K562 (cell line): ENCODE data around the gene METRN. TPM values are rescaled to one million over a fixed set of nuclear protein-coding genes. Genes with fewer than 3 reads are reported as not detected.

Experiments
- ARID2 ChIP-seq: fragments of 450-650 bp; IDR thresholded peaks from 2 replicates; pipeline ENCODE4 v1.6.1; 2017; ENCODE audit warnings: antibody characterized with exemption, mild to moderate bottlenecking
- DPF2 ChIP-seq: fragments of 450-650 bp; IDR thresholded peaks from 2 replicates; pipeline ENCODE4 v1.6.1; 2016
- ETS2 ChIP-seq: IDR thresholded peaks from 2 replicates; pipeline ENCODE4 v1.6.1; 2016; ENCODE audit warnings: borderline replicate concordance, missing genetic modification characterization, mild to moderate bottlenecking, moderate library complexity, missing compliant biosample characterization; ENCODE audit not compliant: poor library complexity, severe bottlenecking
- FOXK1 ChIP-seq: sonication (generic); formaldehyde crosslinking; IDR thresholded peaks from 2 replicates; pipeline ENCODE4 v1.8.0; 2022; ENCODE audit warnings: missing genetic modification reagents, mild to moderate bottlenecking, borderline replicate concordance
- MTA2 ChIP-seq: fragments of 450-650 bp; IDR thresholded peaks from 2 replicates; pipeline ENCODE4 v1.6.1; 2016; ENCODE audit warnings: low read depth
- NCOA2 ChIP-seq, 2 experiments: fragments of 450-650 bp; IDR thresholded peaks; 2 replicates each; pipeline ENCODE4 v1.6.1; 2018; ENCODE audit warnings: mild to moderate bottlenecking in 2 of 2, moderate library complexity in 1 of 2; ENCODE audit not compliant: partially characterized antibody in 2 of 2
- PHF20 ChIP-seq: fragments of 450-650 bp; IDR thresholded peaks from 2 replicates; pipeline ENCODE4 v1.6.1; 2018; ENCODE audit not compliant: partially characterized antibody
- ZBTB1 ChIP-seq: sonication (generic); formaldehyde crosslinking; IDR thresholded peaks from 2 replicates; pipeline ENCODE4 v1.8.1; 2023; ENCODE audit warnings: missing genetic modification reagents, low read depth, mild to moderate bottlenecking, borderline replicate concordance
- ZFP1 ChIP-seq: fragments of 450-650 bp; formaldehyde crosslinking; IDR thresholded peaks from 2 replicates; pipeline ENCODE4 v1.4.0; 2020; ENCODE audit warnings: mild to moderate bottlenecking, mixed read lengths
- polyA plus RNA-seq, 8 experiments: library from polyadenylated mRNA; depleted of rRNA in 4 of 8; stranded (reverse) in 5 of 8; unstranded in 3 of 8; fragments of >200 nt; fragmentation: Nextera tagmentation in 2 of 8; fragmentation: Illumina TruSeq in 1 of 8; extraction: Ambion mirVana in 2 of 8; extraction: Trizol in 1 of 8; gene quantifications; 2 replicates each; pipeline versions ENCODE4 v1.2.1 to v1.2.3, GENCODE V29; 2011 to 2014; ENCODE audit warnings: inconsistent platforms in 1 of 8, missing spikeins in 1 of 8
- total RNA-seq, 7 experiments: library from RNA; depleted of rRNA in 6 of 7; stranded (reverse); fragments of >200 nt in 6 of 7; fragmentation: Illumina TruSeq in 2 of 7; extraction: Trizol in 2 of 7; gene quantifications; 2 replicates each; pipeline versions ENCODE4 v1.2.1 to v1.2.3, GENCODE V29; 2011 to 2021; ENCODE audit warnings: low replicate concordance in 1 of 7
- TF ChIP-seq, protein P1 (sequence below): fragments of 450-650 bp; conservative IDR thresholded peaks from 2 replicates; pipeline ENCODE4 v1.6.1; 2016; ENCODE audit warnings: missing genetic modification characterization, low read depth, mild to moderate bottlenecking, control low read depth, missing compliant biosample characterization
- TF ChIP-seq, protein P2 (sequence below), 2 experiments: fragments of 150-350 bp in 1 of 2; IDR thresholded peaks; 2 replicates each; pipeline ENCODE4 v1.6.1; 2012 to 2016; ENCODE audit warnings: low read depth in 2 of 2, low read length in 2 of 2, mild to moderate bottlenecking in 1 of 2, moderate library complexity in 1 of 2
- TF ChIP-seq, protein P3 (sequence below): fragments of 250-450 bp; sonication (Bioruptor Pico); IDR thresholded peaks from 2 replicates; pipeline ENCODE4 v1.8.0; 2021; ENCODE audit warnings: borderline replicate concordance, mild to moderate bottlenecking, moderate library complexity; ENCODE audit not compliant: poor library complexity, severe bottlenecking
- TF ChIP-seq, protein P4 (sequence below): sonication (generic); IDR thresholded peaks from 2 replicates; pipeline ENCODE4 v1.6.1; 2016
- TF ChIP-seq, protein P5 (sequence below): sonication (generic); formaldehyde crosslinking; IDR thresholded peaks from 2 replicates; pipeline ENCODE4 v1.8.0; 2023; ENCODE audit warnings: missing genetic modification reagents, mild to moderate bottlenecking, borderline replicate concordance

METRN gene
- total and polyA plus RNA-seq, 9 of the 15 experiments (the other 6 are each of a cell fraction or from before 2014, with no cell fraction given), result 0.20 to 89.8 (median 15.4) TPM

DNA sequence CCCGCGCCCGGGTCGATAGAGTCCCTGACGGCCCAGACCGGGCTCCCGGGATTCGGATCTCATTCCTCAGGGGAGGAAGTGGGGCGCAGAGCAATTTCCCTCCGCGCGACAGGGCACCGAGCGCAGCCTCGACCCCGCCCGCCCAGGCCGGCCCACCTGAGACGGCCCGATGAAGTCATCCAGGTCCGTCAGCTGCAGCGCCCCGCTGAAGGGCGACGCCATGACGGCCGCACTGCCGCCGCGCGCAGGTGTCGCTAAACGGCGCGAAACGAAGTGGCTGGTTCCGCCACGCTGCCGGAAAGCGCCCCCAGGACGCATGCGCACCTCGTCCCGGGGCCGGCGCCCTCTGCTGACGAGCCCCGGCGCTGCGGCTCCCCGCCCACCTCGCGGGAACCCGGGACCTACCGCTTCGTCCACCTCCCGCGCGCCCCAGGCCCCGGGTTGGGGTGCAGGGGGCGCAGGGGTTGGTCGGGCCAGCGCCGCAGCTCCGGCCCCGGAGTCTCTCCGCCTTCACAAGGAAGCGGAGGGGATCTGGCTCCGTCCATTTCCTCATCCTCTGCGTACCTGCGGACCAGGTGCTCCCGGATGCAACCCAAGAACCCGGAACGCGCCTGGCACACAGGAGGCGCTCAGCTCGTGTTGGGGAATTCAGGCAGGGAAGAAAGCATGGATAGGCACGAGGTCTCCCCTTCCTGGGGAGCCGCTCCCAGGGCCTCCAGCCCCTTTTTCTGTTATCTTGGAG, 26.0 kb downstream of the METRN start, which contains the start of gene CIAO3 (continued):
- TF ChIP-seq, protein P1, sequence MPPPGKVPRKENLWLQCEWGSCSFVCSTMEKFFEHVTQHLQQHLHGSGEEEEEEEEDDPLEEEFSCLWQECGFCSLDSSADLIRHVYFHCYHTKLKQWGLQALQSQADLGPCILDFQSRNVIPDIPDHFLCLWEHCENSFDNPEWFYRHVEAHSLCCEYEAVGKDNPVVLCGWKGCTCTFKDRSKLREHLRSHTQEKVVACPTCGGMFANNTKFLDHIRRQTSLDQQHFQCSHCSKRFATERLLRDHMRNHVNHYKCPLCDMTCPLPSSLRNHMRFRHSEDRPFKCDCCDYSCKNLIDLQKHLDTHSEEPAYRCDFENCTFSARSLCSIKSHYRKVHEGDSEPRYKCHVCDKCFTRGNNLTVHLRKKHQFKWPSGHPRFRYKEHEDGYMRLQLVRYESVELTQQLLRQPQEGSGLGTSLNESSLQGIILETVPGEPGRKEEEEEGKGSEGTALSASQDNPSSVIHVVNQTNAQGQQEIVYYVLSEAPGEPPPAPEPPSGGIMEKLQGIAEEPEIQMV (tag), result no peak
- TF ChIP-seq ARID2, result no peak
- TF ChIP-seq, protein P2, sequence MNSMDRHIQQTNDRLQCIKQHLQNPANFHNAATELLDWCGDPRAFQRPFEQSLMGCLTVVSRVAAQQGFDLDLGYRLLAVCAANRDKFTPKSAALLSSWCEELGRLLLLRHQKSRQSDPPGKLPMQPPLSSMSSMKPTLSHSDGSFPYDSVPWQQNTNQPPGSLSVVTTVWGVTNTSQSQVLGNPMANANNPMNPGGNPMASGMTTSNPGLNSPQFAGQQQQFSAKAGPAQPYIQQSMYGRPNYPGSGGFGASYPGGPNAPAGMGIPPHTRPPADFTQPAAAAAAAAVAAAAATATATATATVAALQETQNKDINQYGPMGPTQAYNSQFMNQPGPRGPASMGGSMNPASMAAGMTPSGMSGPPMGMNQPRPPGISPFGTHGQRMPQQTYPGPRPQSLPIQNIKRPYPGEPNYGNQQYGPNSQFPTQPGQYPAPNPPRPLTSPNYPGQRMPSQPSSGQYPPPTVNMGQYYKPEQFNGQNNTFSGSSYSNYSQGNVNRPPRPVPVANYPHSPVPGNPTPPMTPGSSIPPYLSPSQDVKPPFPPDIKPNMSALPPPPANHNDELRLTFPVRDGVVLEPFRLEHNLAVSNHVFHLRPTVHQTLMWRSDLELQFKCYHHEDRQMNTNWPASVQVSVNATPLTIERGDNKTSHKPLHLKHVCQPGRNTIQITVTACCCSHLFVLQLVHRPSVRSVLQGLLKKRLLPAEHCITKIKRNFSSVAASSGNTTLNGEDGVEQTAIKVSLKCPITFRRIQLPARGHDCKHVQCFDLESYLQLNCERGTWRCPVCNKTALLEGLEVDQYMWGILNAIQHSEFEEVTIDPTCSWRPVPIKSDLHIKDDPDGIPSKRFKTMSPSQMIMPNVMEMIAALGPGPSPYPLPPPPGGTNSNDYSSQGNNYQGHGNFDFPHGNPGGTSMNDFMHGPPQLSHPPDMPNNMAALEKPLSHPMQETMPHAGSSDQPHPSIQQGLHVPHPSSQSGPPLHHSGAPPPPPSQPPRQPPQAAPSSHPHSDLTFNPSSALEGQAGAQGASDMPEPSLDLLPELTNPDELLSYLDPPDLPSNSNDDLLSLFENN (IDR thresholded peaks at IDR 0.05; ENCODE audit: low read depth in 2 of 2, low read length in 2 of 2), result 0 out of 4 replicates have a peak, but pooled peaks of 1 of the 2 experiments have one; percentile 2
- no peak for TF ChIP-seq FOXK1 (CRISPR knock-in tag)
- TF ChIP-seq, protein P3, sequence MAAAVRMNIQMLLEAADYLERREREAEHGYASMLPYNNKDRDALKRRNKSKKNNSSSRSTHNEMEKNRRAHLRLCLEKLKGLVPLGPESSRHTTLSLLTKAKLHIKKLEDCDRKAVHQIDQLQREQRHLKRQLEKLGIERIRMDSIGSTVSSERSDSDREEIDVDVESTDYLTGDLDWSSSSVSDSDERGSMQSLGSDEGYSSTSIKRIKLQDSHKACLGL (CRISPR knock-in tag), result peak; percentile 65
- no peak for TF ChIP-seq NCOA2 (IDR thresholded peaks at IDR 0.05; ENCODE audit: partially characterized antibody in 2 of 2)
- TF ChIP-seq ETS2 (tag), result no peak
- TF ChIP-seq, protein P4, sequence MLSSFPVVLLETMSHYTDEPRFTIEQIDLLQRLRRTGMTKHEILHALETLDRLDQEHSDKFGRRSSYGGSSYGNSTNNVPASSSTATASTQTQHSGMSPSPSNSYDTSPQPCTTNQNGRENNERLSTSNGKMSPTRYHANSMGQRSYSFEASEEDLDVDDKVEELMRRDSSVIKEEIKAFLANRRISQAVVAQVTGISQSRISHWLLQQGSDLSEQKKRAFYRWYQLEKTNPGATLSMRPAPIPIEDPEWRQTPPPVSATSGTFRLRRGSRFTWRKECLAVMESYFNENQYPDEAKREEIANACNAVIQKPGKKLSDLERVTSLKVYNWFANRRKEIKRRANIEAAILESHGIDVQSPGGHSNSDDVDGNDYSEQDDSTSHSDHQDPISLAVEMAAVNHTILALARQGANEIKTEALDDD, result no peak
- no peak for TF ChIP-seq ZBTB1 (CRISPR knock-in tag)
- no peak for TF ChIP-seq MTA2
- no peak for TF ChIP-seq ZFP1 (CRISPR knock-in tag)
- TF ChIP-seq DPF2, result no peak
- TF ChIP-seq, protein P5, sequence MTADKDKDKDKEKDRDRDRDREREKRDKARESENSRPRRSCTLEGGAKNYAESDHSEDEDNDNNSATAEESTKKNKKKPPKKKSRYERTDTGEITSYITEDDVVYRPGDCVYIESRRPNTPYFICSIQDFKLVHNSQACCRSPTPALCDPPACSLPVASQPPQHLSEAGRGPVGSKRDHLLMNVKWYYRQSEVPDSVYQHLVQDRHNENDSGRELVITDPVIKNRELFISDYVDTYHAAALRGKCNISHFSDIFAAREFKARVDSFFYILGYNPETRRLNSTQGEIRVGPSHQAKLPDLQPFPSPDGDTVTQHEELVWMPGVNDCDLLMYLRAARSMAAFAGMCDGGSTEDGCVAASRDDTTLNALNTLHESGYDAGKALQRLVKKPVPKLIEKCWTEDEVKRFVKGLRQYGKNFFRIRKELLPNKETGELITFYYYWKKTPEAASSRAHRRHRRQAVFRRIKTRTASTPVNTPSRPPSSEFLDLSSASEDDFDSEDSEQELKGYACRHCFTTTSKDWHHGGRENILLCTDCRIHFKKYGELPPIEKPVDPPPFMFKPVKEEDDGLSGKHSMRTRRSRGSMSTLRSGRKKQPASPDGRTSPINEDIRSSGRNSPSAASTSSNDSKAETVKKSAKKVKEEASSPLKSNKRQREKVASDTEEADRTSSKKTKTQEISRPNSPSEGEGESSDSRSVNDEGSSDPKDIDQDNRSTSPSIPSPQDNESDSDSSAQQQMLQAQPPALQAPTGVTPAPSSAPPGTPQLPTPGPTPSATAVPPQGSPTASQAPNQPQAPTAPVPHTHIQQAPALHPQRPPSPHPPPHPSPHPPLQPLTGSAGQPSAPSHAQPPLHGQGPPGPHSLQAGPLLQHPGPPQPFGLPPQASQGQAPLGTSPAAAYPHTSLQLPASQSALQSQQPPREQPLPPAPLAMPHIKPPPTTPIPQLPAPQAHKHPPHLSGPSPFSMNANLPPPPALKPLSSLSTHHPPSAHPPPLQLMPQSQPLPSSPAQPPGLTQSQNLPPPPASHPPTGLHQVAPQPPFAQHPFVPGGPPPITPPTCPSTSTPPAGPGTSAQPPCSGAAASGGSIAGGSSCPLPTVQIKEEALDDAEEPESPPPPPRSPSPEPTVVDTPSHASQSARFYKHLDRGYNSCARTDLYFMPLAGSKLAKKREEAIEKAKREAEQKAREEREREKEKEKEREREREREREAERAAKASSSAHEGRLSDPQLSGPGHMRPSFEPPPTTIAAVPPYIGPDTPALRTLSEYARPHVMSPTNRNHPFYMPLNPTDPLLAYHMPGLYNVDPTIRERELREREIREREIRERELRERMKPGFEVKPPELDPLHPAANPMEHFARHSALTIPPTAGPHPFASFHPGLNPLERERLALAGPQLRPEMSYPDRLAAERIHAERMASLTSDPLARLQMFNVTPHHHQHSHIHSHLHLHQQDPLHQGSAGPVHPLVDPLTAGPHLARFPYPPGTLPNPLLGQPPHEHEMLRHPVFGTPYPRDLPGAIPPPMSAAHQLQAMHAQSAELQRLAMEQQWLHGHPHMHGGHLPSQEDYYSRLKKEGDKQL (CRISPR knock-in tag), result no peak
- peak; percentile 85 for TF ChIP-seq PHF20
